SK-N-SH (cell line): ENCODE results near the gene CFAP299. TPM values are rescaled to one million over a fixed set of nuclear protein-coding genes. Genes with fewer than 3 reads are reported as not detected.

ENCODE experiments used
- CTCF ChIA-PET: fragments of 300-600, 350-600 bp; formaldehyde crosslinking; extraction: SDS; loops from one replicate; lab custom pipeline; 2021; lab: Yijun Ruan, JAX
- POLR2A ChIA-PET: fragments of 350-600 bp; sonication (Branson Sonifier 250); formaldehyde crosslinking; extraction: SDS; loops from one replicate; lab custom pipeline; 2020; ENCODE audit warnings: antibody characterized with exemption, inconsistent platforms; lab: Yijun Ruan, JAX
- DNase-seq: peaks from one replicate; pipeline ENCODE4 v3.0.0; 2012
- H2AFZ ChIP-seq: fragments of 200-600 bp; sonication (generic); 2 replicates; pipeline ENCODE4 v1.8.1; 2016; ENCODE audit warnings: antibody characterized with exemption, mild to moderate bottlenecking, low read depth
- H3F3A ChIP-seq: fragments of 200-600 bp; sonication (generic); replicated peaks from 2 replicates; pipeline ENCODE3; 2016; ENCODE audit warnings: antibody characterized with exemption, mild to moderate bottlenecking; ENCODE audit not compliant: insufficient read depth
- H3K27ac ChIP-seq, 2 experiments: fragments of 200-500 bp in 1 of 2; fragments of 200-600 bp in 1 of 2; sonication (Bioruptor generic) in 1 of 2; sonication (generic), shearing (Covaris generic) in 1 of 2; 2 replicates each; pipeline versions ENCODE4 v1.5.1 to v1.6.1; 2014 to 2016; ENCODE audit warnings: low read depth in 2 of 2, inconsistent platforms in 1 of 2, low read length in 1 of 2, mild to moderate bottlenecking in 1 of 2, mixed read lengths in 1 of 2
- H3K27me3 ChIP-seq: fragments of 200-600 bp; sonication (generic), shearing (Covaris generic); 2 replicates; pipeline ENCODE4 v1.6.1; 2016; ENCODE audit warnings: mixed run types; ENCODE audit not compliant: insufficient read depth
- H3K36me3 ChIP-seq, 2 experiments: fragments of 200-500 bp in 1 of 2; fragments of 200-600 bp in 1 of 2; sonication (Bioruptor generic) in 1 of 2; sonication (generic) in 1 of 2; replicated peaks in 1 of 2; 2 replicates each; pipeline versions ENCODE3 to v1.5.1; 2014 to 2016; ENCODE audit warnings: low read length in 1 of 2, mild to moderate bottlenecking in 1 of 2; ENCODE audit not compliant: insufficient read depth in 2 of 2, control insufficient read depth in 1 of 2
- H3K4me1 ChIP-seq, 2 experiments: fragments of 200-500 bp in 1 of 2; fragments of 200-600 bp in 1 of 2; sonication (Bioruptor generic) in 1 of 2; sonication (generic), shearing (Covaris generic) in 1 of 2; 2 replicates each; pipeline versions ENCODE4 v1.5.1 to v1.6.1; 2014 to 2016; ENCODE audit warnings: low read depth in 1 of 2, low read length in 1 of 2, mixed run types in 1 of 2; ENCODE audit not compliant: insufficient read depth in 2 of 2, control insufficient read depth in 1 of 2
- H3K4me2 ChIP-seq: fragments of 200-600 bp; sonication (generic), shearing (Covaris generic); 2 replicates; pipeline ENCODE4 v1.6.1; 2017; ENCODE audit warnings: mixed run types
- H3K4me3 ChIP-seq, 2 experiments: fragments of 200-500 bp in 1 of 2; fragments of 200-600 bp in 1 of 2; sonication (Bioruptor generic) in 1 of 2; sonication (generic), shearing (Covaris generic) in 1 of 2; 2 replicates each; pipeline versions ENCODE4 v1.5.1 to v1.8.1; 2014 to 2016; ENCODE audit warnings: low read depth in 2 of 2, inconsistent platforms in 1 of 2, low read length in 1 of 2, mild to moderate bottlenecking in 1 of 2, mixed read lengths in 1 of 2, moderate library complexity in 1 of 2
- H3K79me2 ChIP-seq: fragments of 200-600 bp; sonication (generic); 2 replicates; pipeline ENCODE4 v1.8.1; 2017; ENCODE audit warnings: mild to moderate bottlenecking; ENCODE audit not compliant: insufficient read depth
- H3K9ac ChIP-seq: fragments of 200-600 bp; sonication (generic); 2 replicates; pipeline ENCODE4 v1.6.1; 2017; ENCODE audit warnings: mixed run types
- H3K9me2 ChIP-seq: fragments of 200-600 bp; sonication (generic); 2 replicates; pipeline ENCODE4 v1.6.1; 2017; ENCODE audit warnings: mixed run types
- H3K9me3 ChIP-seq: fragments of 200-600 bp; sonication (generic); 2 replicates; pipeline ENCODE4 v1.6.1; 2017; ENCODE audit warnings: mixed run types, mild to moderate bottlenecking, moderate library complexity
- H4K20me1 ChIP-seq: fragments of 200-600 bp; sonication (generic); 2 replicates; pipeline ENCODE4 v1.6.1; 2017; ENCODE audit warnings: mild to moderate bottlenecking, mixed run types; ENCODE audit not compliant: insufficient read depth
- FOSL2 ChIP-seq: IDR thresholded peaks from 2 replicates; pipeline ENCODE4 v1.4.0; 2012; ENCODE audit warnings: low read depth, mild to moderate bottlenecking, moderate library complexity, borderline replicate concordance
- FOXJ3 ChIP-seq: sonication (generic); formaldehyde crosslinking; IDR thresholded peaks from 2 replicates; pipeline ENCODE4 v1.5.1; 2020; ENCODE audit warnings: mild to moderate bottlenecking, missing genetic modification reagents
- GATA2 ChIP-seq: sonication (generic); formaldehyde crosslinking; IDR thresholded peaks from 2 replicates; pipeline ENCODE4 v1.5.0; 2020; ENCODE audit warnings: mild to moderate bottlenecking, missing genetic modification reagents
- MAX ChIP-seq: IDR thresholded peaks from 2 replicates; pipeline ENCODE4 v1.4.0; 2012; ENCODE audit warnings: low read depth
- MXI1 ChIP-seq: IDR thresholded peaks from 2 replicates; pipeline ENCODE4 v1.6.1; 2012; ENCODE audit warnings: mild to moderate bottlenecking, low read depth, low read length, improper control_type of control experiment
- NFIC ChIP-seq: IDR thresholded peaks from 2 replicates; pipeline ENCODE4 v1.4.0; 2012; ENCODE audit warnings: borderline replicate concordance
- NRF1 ChIP-seq: IDR thresholded peaks from 2 replicates; pipeline ENCODE4 v1.6.1; 2012; ENCODE audit warnings: low read depth, mild to moderate bottlenecking, low read length
- POLR2AphosphoS5 ChIP-seq: IDR thresholded peaks from 2 replicates; pipeline ENCODE4 v1.6.1; 2012; ENCODE audit warnings: low read depth, low read length
- RAD21 ChIP-seq: IDR thresholded peaks from 2 replicates; pipeline ENCODE4 v1.6.1; 2012; ENCODE audit warnings: mild to moderate bottlenecking, low read length
- RCOR1 ChIP-seq: fragments of 150-350 bp; IDR thresholded peaks from 2 replicates; pipeline ENCODE4 v1.6.1; 2017; ENCODE audit warnings: antibody characterized with exemption, low read length
- RXRA ChIP-seq: IDR thresholded peaks from 2 replicates; pipeline ENCODE4 v1.4.0; 2012; ENCODE audit warnings: low read depth, mild to moderate bottlenecking, borderline replicate concordance
- SIN3A ChIP-seq: IDR thresholded peaks from 2 replicates; pipeline ENCODE4 v1.6.1; 2012; ENCODE audit warnings: low read depth, mild to moderate bottlenecking, low read length, moderate library complexity, borderline replicate concordance
- TAF1 ChIP-seq: IDR thresholded peaks from 2 replicates; pipeline ENCODE4 v1.6.1; 2012; ENCODE audit warnings: low read depth, mild to moderate bottlenecking, low read length, moderate library complexity, borderline replicate concordance
- TEAD4 ChIP-seq: IDR thresholded peaks from 2 replicates; pipeline ENCODE4 v1.4.0; 2012; ENCODE audit warnings: mild to moderate bottlenecking, borderline replicate concordance; ENCODE audit not compliant: insufficient read depth
- WGBS: methylation state at CpG from one replicate; pipeline ENCODE4 v1.1.6; 2017; ENCODE audit warnings: low lambda C conversion rate; 5-methylcytosine and 5-hydroxymethylcytosine counted together
- polyA plus RNA-seq, 3 experiments: library from polyadenylated mRNA; depleted of rRNA; stranded (reverse); fragments of >200 nt; gene quantifications; 2 replicates each; pipeline ENCODE4 v1.2.3, GENCODE V29; 2012
- TF ChIP-seq, protein P1 (sequence below): IDR thresholded peaks from 2 replicates; pipeline ENCODE4 v1.6.1; 2012; ENCODE audit warnings: mild to moderate bottlenecking, low read depth, low read length, moderate library complexity
- TF ChIP-seq, protein P2 (sequence below): IDR thresholded peaks from 2 replicates; pipeline ENCODE4; 2012

CFAP299 gene
- polyA plus RNA-seq, 1 of the 3 experiments (the other 2 are of a cell fraction), result 1.2 TPM

- no peaks in the 10 kb centered on the region for H3K9me3 ChIP-seq
- no peak overlapping the region for H3K4me3 ChIP-seq
- no peaks in the 10 kb centered on the region for H3K27me3 ChIP-seq
- H3F3A ChIP-seq, result no peaks in the 10 kb centered on the region
- no peaks in the 10 kb centered on the region for H3K9me2 ChIP-seq
- no peak overlapping the region for H2AFZ ChIP-seq
- ChIA-PET POLR2A (no interaction called here), CTCF (no interaction called here)
- no peak overlapping the region for H3K27ac ChIP-seq
- no peak for TF ChIP-seq NRF1
- no peak for TF ChIP-seq NFIC
- TF ChIP-seq, protein P1, sequence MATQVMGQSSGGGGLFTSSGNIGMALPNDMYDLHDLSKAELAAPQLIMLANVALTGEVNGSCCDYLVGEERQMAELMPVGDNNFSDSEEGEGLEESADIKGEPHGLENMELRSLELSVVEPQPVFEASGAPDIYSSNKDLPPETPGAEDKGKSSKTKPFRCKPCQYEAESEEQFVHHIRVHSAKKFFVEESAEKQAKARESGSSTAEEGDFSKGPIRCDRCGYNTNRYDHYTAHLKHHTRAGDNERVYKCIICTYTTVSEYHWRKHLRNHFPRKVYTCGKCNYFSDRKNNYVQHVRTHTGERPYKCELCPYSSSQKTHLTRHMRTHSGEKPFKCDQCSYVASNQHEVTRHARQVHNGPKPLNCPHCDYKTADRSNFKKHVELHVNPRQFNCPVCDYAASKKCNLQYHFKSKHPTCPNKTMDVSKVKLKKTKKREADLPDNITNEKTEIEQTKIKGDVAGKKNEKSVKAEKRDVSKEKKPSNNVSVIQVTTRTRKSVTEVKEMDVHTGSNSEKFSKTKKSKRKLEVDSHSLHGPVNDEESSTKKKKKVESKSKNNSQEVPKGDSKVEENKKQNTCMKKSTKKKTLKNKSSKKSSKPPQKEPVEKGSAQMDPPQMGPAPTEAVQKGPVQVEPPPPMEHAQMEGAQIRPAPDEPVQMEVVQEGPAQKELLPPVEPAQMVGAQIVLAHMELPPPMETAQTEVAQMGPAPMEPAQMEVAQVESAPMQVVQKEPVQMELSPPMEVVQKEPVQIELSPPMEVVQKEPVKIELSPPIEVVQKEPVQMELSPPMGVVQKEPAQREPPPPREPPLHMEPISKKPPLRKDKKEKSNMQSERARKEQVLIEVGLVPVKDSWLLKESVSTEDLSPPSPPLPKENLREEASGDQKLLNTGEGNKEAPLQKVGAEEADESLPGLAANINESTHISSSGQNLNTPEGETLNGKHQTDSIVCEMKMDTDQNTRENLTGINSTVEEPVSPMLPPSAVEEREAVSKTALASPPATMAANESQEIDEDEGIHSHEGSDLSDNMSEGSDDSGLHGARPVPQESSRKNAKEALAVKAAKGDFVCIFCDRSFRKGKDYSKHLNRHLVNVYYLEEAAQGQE, result no peak
- H3K9ac ChIP-seq, result no peak overlapping the region
- H3K79me2 ChIP-seq, result no peaks in the 10 kb centered on the region
- no peaks in the 10 kb centered on the region for H3K36me3 ChIP-seq
- H4K20me1 ChIP-seq, result no peaks in the 10 kb centered on the region
- H3K4me2 ChIP-seq, result no peak overlapping the region
- H3K4me1 ChIP-seq, result no peaks in the 10 kb centered on the region
- 64% methylated on average over 4 of the region's 4 CpGs for WGBS
- DNase-seq, result no peak
These were observed 154.3 kb downstream of the CFAP299 start for GRCh38 chr4:80489798-80490197.

- Histone ChIP-seq H4K20me1 (no peaks in the 10 kb centered on the region), H3K4me1 (no peaks in the 10 kb centered on the region), H3K9ac (no peak overlapping the region), H3K4me3 (no peak overlapping the region), H3F3A (no peaks in the 10 kb centered on the region), H3K27me3 (no peaks in the 10 kb centered on the region), H3K4me2 (no peak overlapping the region), H3K79me2 (no peaks in the 10 kb centered on the region), H3K27ac (no peak overlapping the region), H3K36me3 (no peaks in the 10 kb centered on the region), H3K9me3 (peaks cover 5% of the 10 kb centered on the region; the same call in 1 of the 2 replicates), H2AFZ (no peak overlapping the region), H3K9me2 (no peaks in the 10 kb centered on the region)
- 44% methylated on average over 1 of the region's 1 CpG for WGBS
- DNase-seq, result no peak
- POLR2A ChIA-PET, result no interaction called here
- CTCF ChIA-PET, result no interaction called here
- TF ChIP-seq GATA2 (CRISPR knock-in tag) (no peak), MAX (no peak), TAF1 (no peak)
These were observed 157.2 kb downstream of the CFAP299 start for GRCh38 chr4:80492761-80493160.

DNA sequence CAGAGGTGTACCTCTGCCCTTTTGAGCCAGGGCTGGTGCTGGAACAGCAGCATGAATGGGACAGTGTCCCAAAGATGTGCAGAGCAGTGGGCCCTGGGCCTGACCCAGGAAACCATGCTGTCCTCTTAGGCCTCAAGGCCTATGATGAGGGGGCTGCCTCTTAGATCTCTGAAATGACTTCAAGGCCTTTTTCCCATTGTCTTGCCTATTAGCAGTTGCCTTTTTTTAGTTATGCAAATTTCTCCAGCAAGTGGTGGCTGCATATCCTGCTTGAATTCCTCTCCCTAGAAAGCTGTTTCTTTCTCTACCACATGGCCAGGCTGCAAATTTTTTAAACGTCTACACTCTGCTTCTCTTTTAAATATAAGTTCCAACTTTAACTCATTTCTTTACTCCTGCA, 160.3 kb downstream of the CFAP299 start:
- DNase-seq, result no peak
- Histone ChIP-seq H3K9me2 (no peaks in the 10 kb centered on the region), H4K20me1 (no peaks in the 10 kb centered on the region), H3K4me1 (no peaks in the 10 kb centered on the region), H3K27ac (no peak overlapping the region), H3K9me3 (peaks cover 5% of the 10 kb centered on the region; the same call in 1 of the 2 replicates), H3K79me2 (no peaks in the 10 kb centered on the region), H3K9ac (no peak overlapping the region), H2AFZ (no peak overlapping the region), H3K27me3 (no peaks in the 10 kb centered on the region), H3F3A (no peaks in the 10 kb centered on the region), H3K4me2 (no peak overlapping the region), H3K4me3 (no peak overlapping the region), H3K36me3 (no peaks in the 10 kb centered on the region)
- ChIA-PET CTCF (no interaction called here), POLR2A (no interaction called here)
- 12% methylated on average over 1 of the region's 1 CpG for WGBS
- no peak for TF ChIP-seq RAD21
- no peak for TF ChIP-seq TEAD4
- no peak for TF ChIP-seq MXI1
- no peak for TF ChIP-seq SIN3A
- TF ChIP-seq FOSL2, result no peak
- TF ChIP-seq RXRA, result no peak
- TF ChIP-seq POLR2AphosphoS5, result no peak
- no peak for TF ChIP-seq FOXJ3
- TF ChIP-seq, protein P2, sequence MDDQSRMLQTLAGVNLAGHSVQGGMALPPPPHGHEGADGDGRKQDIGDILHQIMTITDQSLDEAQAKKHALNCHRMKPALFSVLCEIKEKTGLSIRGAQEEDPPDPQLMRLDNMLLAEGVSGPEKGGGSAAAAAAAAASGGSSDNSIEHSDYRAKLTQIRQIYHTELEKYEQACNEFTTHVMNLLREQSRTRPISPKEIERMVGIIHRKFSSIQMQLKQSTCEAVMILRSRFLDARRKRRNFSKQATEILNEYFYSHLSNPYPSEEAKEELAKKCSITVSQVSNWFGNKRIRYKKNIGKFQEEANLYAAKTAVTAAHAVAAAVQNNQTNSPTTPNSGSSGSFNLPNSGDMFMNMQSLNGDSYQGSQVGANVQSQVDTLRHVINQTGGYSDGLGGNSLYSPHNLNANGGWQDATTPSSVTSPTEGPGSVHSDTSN, result no peak
- no peak for TF ChIP-seq RCOR1
- no peak for TF ChIP-seq TAF1
